ENCODE measurements around the gene HMGA1. TPM values are rescaled to one million over a fixed set of nuclear protein-coding genes. Genes with fewer than 3 reads are reported as not detected.
A peak's percentile ranks its signal among the peaks of the same experiment; 100 is the strongest.

Gene HMGA1
- total RNA-seq, 1 experiment from 2014 or later, result 337 TPM

DNA sequence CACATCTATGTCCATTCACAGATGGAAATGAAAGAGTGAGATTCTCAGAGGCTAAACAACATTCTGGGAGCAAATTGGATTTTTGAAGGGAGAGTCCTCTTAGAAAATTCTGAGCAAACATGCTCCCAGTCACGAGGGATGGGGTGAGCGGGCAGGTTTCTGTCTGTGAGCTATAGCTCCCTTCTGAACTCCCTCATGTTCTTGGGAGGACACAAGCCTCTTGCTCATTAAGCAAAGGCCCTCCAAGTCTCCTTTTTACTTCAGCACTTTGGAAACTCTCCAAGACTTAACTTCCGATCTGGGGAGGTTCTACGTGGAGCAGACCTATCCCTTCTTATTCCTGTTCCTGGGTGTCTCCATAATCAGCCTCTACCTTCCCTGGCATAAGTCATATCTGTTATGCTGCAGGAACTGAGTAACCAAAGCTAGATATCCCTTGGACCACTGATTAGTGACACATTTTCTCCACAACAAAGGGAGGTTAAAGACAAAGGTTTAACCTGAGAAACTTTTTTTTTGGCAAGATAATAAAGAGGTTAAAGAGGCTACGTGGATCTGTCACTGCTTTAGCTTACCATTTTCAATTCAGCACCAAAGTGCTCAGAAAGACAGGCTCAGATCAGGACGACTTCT is 45.1 kb downstream of the HMGA1 start:
- peaks cover 10% of the 10 kb centered on the region; the same call in 1 of the 2 replicates for H3K36me3 ChIP-seq (ENCODE audit: insufficient read depth, low read length)
- no peak overlapping the region for H3K9ac ChIP-seq (ENCODE audit: low read length)
- no peak for DNase-seq
- no peaks in the 10 kb centered on the region for H3K9me3 ChIP-seq (ENCODE audit: low read length)
- peaks cover 12% of the 10 kb centered on the region for H3K79me2 ChIP-seq (ENCODE audit: low read length)
- H2AFZ ChIP-seq (ENCODE audit: low read length), result no peak overlapping the region
- no peak overlapping the region for H3K4me3 ChIP-seq (ENCODE audit: low read length)
- H4K20me1 ChIP-seq (ENCODE audit: insufficient read depth, low read depth, low read length), result no peaks in the 10 kb centered on the region
- peaks cover 15% of the 10 kb centered on the region for H3K4me1 ChIP-seq (ENCODE audit: low read length)
- no peaks in the 10 kb centered on the region for H3K27me3 ChIP-seq (ENCODE audit: low read length)
- no peak overlapping the region for H3K4me2 ChIP-seq (ENCODE audit: low read depth, low read length, poor library complexity, severe bottlenecking)
- H3K9me2 ChIP-seq (replicated peaks; ENCODE audit: insufficient read depth, low read length), result no peaks in the 10 kb centered on the region
- no peak overlapping the region for H3K27ac ChIP-seq (ENCODE audit: low read length)

DNA sequence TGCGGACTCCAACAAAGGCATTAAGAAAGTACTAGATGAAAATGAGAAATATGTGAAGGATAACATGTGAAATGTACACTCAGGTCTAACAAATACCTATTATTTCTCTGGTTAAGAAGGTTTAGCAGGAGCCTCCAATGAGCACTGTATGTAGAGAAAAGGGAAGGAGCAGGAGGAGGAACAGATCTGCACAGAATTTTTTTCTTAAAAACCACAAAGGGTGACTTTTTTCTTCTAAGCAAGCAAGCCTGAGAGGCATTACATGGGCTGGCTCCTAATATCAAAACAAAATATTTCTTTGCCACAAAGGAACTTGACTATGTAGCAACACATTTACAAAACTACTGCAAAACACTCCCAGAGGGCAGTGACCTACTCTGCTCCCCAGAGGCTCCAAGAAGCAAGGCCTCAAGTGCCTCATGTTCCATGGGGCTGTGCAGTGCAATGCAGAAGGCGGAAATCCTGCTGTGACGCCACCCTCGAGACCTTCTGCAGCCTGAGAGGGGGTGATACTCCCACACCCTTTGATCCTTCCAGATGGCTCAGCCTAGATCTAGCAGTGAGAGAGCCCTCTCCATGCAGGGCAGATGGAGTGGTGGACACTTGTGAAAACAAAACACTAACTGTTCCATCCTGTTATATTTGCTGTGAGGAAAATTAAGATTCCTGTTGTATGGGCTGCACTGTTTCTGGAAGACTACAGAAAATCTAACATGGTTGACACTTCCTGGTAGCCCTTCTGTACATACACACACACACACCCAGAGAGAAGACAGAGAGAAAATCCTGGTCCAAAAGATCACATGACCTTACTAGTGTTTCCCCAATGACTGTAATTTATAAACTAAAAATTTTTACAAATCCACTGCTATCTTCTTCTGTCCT is 48.1 kb downstream of the HMGA1 start:
- no peaks in the 10 kb centered on the region for H4K20me1 ChIP-seq (ENCODE audit: insufficient read depth, low read depth, low read length)
- peaks cover 16% of the 10 kb centered on the region; the same call in 1 of the 2 replicates for H3K36me3 ChIP-seq (ENCODE audit: insufficient read depth, low read length)
- H2AFZ ChIP-seq (ENCODE audit: low read length), result no peak overlapping the region
- peaks cover 28% of the 10 kb centered on the region for H3K4me1 ChIP-seq (ENCODE audit: low read length)
- no peak overlapping the region for H3K4me2 ChIP-seq (ENCODE audit: low read depth, low read length, poor library complexity, severe bottlenecking)
- H3K27ac ChIP-seq (ENCODE audit: low read length), result peak overlapping the region; percentile 26; the same call in 1 of the 2 replicates
- peak; percentile 50 for DNase-seq
- H3K27me3 ChIP-seq (ENCODE audit: low read length), result no peaks in the 10 kb centered on the region
- no peak overlapping the region for H3K4me3 ChIP-seq (ENCODE audit: low read length)
- no peaks in the 10 kb centered on the region for H3K9me3 ChIP-seq (ENCODE audit: low read length)
- H3K79me2 ChIP-seq (ENCODE audit: low read length), result peaks cover 22% of the 10 kb centered on the region
- no peaks in the 10 kb centered on the region for H3K9me2 ChIP-seq (replicated peaks; ENCODE audit: insufficient read depth, low read length)
- H3K9ac ChIP-seq (ENCODE audit: low read length), result peak overlapping the region; percentile 10; the same call in 1 of the 2 replicates

DNA sequence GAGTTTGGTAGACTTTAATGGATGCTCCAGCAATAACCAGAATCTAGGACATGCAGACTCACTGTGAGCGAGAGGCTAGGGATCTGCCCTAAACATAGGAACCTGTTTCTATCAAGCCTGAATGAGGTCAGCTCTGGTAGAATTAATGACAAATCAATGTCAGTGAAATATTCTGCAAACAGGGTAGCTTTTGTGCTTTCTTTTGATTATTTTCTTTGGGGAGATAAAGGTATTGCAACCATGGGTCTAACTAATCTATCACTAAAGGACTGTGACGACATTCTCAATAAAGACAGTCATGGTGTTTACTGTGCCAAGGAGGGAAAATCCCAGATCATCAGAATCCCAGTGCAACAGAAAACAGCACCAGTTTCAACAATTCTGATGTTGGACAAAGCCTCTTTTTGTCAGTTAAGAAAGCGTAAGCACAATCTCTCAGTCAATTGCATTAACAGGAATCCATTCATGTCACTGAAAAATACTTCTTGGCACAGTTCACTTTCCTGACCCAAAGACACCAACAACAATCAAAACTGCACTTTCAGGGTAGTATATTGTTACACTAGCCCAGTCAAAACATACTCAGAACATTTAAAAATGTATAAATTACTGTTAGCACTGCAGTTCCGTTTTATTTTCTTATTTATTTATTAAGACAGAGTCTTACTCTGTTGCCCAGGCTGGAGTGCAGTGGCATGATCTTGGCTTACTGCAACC is 48.9 kb downstream of the HMGA1 start:
- H3K27me3 ChIP-seq (ENCODE audit: low read length), result no peaks in the 10 kb centered on the region
- H3K9me3 ChIP-seq (ENCODE audit: low read length), result no peaks in the 10 kb centered on the region
- H3K4me1 ChIP-seq (ENCODE audit: low read length), result peaks cover 29% of the 10 kb centered on the region
- peaks cover 16% of the 10 kb centered on the region; the same call in 1 of the 2 replicates for H3K36me3 ChIP-seq (ENCODE audit: insufficient read depth, low read length)
- no peak overlapping the region for H3K4me3 ChIP-seq (ENCODE audit: low read length)
- H4K20me1 ChIP-seq (ENCODE audit: insufficient read depth, low read depth, low read length), result no peaks in the 10 kb centered on the region
- peak overlapping the region; percentile 26; the same call in 1 of the 2 replicates for H3K27ac ChIP-seq (ENCODE audit: low read length)
- H3K4me2 ChIP-seq (ENCODE audit: low read depth, low read length, poor library complexity, severe bottlenecking), result no peak overlapping the region
- peaks cover 24% of the 10 kb centered on the region for H3K79me2 ChIP-seq (ENCODE audit: low read length)
- DNase-seq, result no peak
- H3K9ac ChIP-seq (ENCODE audit: low read length), result no peak overlapping the region
- no peak overlapping the region for H2AFZ ChIP-seq (ENCODE audit: low read length)
- no peaks in the 10 kb centered on the region for H3K9me2 ChIP-seq (replicated peaks; ENCODE audit: insufficient read depth, low read length)

DNA sequence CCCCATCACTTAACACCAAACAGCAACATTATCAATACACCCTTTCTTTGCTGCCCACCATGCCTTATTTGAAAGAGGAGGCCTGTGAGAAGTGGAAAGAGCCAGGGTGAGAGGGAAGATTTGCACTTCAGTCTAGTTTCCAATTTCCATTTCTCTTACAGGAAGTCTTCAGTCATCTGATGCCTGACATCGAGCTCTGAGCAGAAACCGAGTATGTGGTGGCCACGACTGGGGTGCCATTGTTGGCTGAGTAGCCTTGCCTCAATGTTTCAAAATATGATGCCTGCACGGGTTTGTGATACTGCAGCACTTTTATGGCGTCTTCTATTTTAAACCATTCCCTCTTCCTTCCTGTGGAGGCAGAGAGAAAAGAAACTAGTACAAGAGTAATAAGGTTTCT is 51.9 kb downstream of the HMGA1 start:
- Histone ChIP-seq H3K27ac (ENCODE audit: low read length) (peak overlapping the region; percentile 13; the same call in 1 of the 2 replicates), H3K4me3 (ENCODE audit: low read length) (no peak overlapping the region), H3K4me2 (ENCODE audit: low read depth, low read length, poor library complexity, severe bottlenecking) (no peak overlapping the region), H4K20me1 (ENCODE audit: insufficient read depth, low read depth, low read length) (no peaks in the 10 kb centered on the region), H3K9ac (ENCODE audit: low read length) (no peak overlapping the region), H3K4me1 (ENCODE audit: low read length) (peaks cover 29% of the 10 kb centered on the region), H3K9me2 (replicated peaks; ENCODE audit: insufficient read depth, low read length) (no peaks in the 10 kb centered on the region), H3K27me3 (ENCODE audit: low read length) (no peaks in the 10 kb centered on the region), H3K36me3 (ENCODE audit: insufficient read depth, low read length) (peaks cover 27% of the 10 kb centered on the region; the same call in 1 of the 2 replicates), H2AFZ (ENCODE audit: low read length) (no peak overlapping the region), H3K79me2 (ENCODE audit: low read length) (peaks cover 30% of the 10 kb centered on the region), H3K9me3 (ENCODE audit: low read length) (no peaks in the 10 kb centered on the region)
- DNase-seq, result no peak

DNA sequence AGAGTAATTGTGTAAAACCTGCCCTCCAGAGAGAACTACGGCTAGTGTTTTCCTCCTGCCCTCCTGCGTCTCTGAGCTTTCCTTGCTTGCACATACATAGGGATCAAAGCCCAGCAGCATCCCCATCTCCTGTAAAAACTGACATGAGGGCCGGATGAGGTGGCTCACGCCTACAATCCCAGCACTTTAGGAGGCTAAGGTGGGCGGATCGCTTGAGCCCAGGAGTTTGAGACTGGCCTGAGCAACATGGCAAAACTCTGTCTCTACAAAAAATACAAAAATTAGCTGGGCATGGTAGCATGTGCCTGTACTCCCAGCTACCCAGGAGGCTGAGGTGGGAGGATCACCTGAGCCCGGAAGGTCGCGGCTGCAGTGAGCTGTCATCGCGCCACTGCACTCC is 52.5 kb downstream of the HMGA1 start:
- Histone ChIP-seq H3K4me3 (ENCODE audit: low read length) (no peak overlapping the region), H3K27me3 (ENCODE audit: low read length) (no peaks in the 10 kb centered on the region), H3K9me2 (replicated peaks; ENCODE audit: insufficient read depth, low read length) (no peaks in the 10 kb centered on the region), H3K79me2 (ENCODE audit: low read length) (peaks cover 27% of the 10 kb centered on the region), H2AFZ (ENCODE audit: low read length) (no peak overlapping the region), H3K36me3 (ENCODE audit: insufficient read depth, low read length) (peaks cover 24% of the 10 kb centered on the region; the same call in 1 of the 2 replicates), H3K27ac (ENCODE audit: low read length) (peak overlapping the region; percentile 13; the same call in 1 of the 2 replicates), H3K9ac (ENCODE audit: low read length) (no peak overlapping the region), H3K4me2 (ENCODE audit: low read depth, low read length, poor library complexity, severe bottlenecking) (no peak overlapping the region), H3K9me3 (ENCODE audit: low read length) (no peaks in the 10 kb centered on the region), H4K20me1 (ENCODE audit: insufficient read depth, low read depth, low read length) (no peaks in the 10 kb centered on the region), H3K4me1 (ENCODE audit: low read length) (peaks cover 29% of the 10 kb centered on the region)
- no peak for DNase-seq

DNA sequence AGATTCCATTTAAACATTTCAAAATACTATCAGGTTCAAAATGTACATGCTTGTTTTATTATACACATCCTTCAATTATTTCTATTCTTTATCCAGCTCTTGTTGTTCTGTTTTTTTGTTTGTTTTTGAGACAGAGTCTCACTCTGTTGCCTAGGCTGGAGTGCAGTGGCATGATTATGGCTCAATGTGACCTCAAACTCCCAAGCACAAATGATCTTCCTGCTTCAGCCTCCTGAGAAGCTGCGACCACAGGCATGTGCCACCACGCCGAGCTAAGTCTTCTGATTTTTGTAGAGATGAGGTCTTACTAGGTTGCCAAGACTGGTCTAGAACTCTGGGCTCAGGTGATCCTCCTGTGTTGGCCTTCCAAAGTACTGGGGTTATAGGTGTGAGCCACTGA is 56.3 kb downstream of the HMGA1 start:
- Histone ChIP-seq H3K9me3 (ENCODE audit: low read length) (no peaks in the 10 kb centered on the region), H4K20me1 (ENCODE audit: insufficient read depth, low read depth, low read length) (no peaks in the 10 kb centered on the region), H2AFZ (ENCODE audit: low read length) (no peak overlapping the region), H3K36me3 (ENCODE audit: insufficient read depth, low read length) (peaks cover 12% of the 10 kb centered on the region; the same call in 1 of the 2 replicates), H3K9ac (ENCODE audit: low read length) (no peak overlapping the region), H3K4me1 (ENCODE audit: low read length) (peaks cover 25% of the 10 kb centered on the region), H3K27me3 (ENCODE audit: low read length) (no peaks in the 10 kb centered on the region), H3K27ac (ENCODE audit: low read length) (no peak overlapping the region), H3K79me2 (ENCODE audit: low read length) (peaks cover 30% of the 10 kb centered on the region), H3K9me2 (replicated peaks; ENCODE audit: insufficient read depth, low read length) (no peaks in the 10 kb centered on the region), H3K4me3 (ENCODE audit: low read length) (no peak overlapping the region), H3K4me2 (ENCODE audit: low read depth, low read length, poor library complexity, severe bottlenecking) (no peak overlapping the region)
- no peak for DNase-seq

DNA sequence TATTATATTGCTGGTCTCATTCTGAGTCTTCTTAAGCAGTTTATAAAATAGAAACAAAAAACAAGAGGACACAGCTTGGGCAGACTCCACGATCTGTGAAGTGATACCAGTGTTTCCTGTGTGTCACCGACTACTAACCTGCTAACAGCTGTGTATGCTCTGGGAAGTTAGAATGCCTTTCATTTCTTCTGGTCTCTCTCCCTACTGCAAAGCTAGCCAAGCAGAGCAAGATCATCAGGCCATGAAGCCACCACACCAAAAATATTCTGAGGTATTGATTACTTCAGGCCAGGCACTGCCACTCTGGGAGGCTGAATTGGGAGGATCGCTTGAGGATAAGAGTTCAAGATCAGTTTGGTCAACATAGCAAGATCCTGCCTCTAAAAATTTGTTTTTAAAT is 59.0 kb downstream of the HMGA1 start:
- Histone ChIP-seq H3K36me3 (ENCODE audit: insufficient read depth, low read length) (peaks cover 12% of the 10 kb centered on the region; the same call in 1 of the 2 replicates), H3K4me2 (ENCODE audit: low read depth, low read length, poor library complexity, severe bottlenecking) (no peak overlapping the region), H3K4me3 (ENCODE audit: low read length) (no peak overlapping the region), H2AFZ (ENCODE audit: low read length) (no peak overlapping the region), H3K4me1 (ENCODE audit: low read length) (peaks cover 18% of the 10 kb centered on the region), H4K20me1 (ENCODE audit: insufficient read depth, low read depth, low read length) (no peaks in the 10 kb centered on the region), H3K79me2 (ENCODE audit: low read length) (peaks cover 46% of the 10 kb centered on the region), H3K9ac (ENCODE audit: low read length) (no peak overlapping the region), H3K9me3 (ENCODE audit: low read length) (no peaks in the 10 kb centered on the region), H3K27ac (ENCODE audit: low read length) (peak overlapping the region; percentile 42; the same call in 1 of the 2 replicates), H3K27me3 (ENCODE audit: low read length) (no peaks in the 10 kb centered on the region), H3K9me2 (replicated peaks; ENCODE audit: insufficient read depth, low read length) (no peaks in the 10 kb centered on the region)
- DNase-seq, result no peak

Data from Karpas-422 (cell line).